SK-N-SH (cell line): ENCODE results near the gene CCNK. TPM values are rescaled to one million over a fixed set of nuclear protein-coding genes. Genes with fewer than 3 reads are reported as not detected.
A peak's percentile ranks its signal among the peaks of the same experiment; 100 is the strongest.

Source experiments
- CTCF ChIA-PET: fragments of 300-600, 350-600 bp; formaldehyde crosslinking; extraction: SDS; loops from one replicate; lab custom pipeline; 2021; lab: Yijun Ruan, JAX
- POLR2A ChIA-PET: fragments of 350-600 bp; sonication (Branson Sonifier 250); formaldehyde crosslinking; extraction: SDS; loops from one replicate; lab custom pipeline; 2020; ENCODE audit warnings: antibody characterized with exemption, inconsistent platforms; lab: Yijun Ruan, JAX
- DNase-seq: peaks from one replicate; pipeline ENCODE4 v3.0.0; 2012
- H2AFZ ChIP-seq: fragments of 200-600 bp; sonication (generic); 2 replicates; pipeline ENCODE4 v1.8.1; 2016; ENCODE audit warnings: antibody characterized with exemption, mild to moderate bottlenecking, low read depth
- H3F3A ChIP-seq: fragments of 200-600 bp; sonication (generic); replicated peaks from 2 replicates; pipeline ENCODE3; 2016; ENCODE audit warnings: antibody characterized with exemption, mild to moderate bottlenecking; ENCODE audit not compliant: insufficient read depth
- H3K27ac ChIP-seq, 2 experiments: fragments of 200-500 bp in 1 of 2; fragments of 200-600 bp in 1 of 2; sonication (Bioruptor generic) in 1 of 2; sonication (generic), shearing (Covaris generic) in 1 of 2; 2 replicates each; pipeline versions ENCODE4 v1.5.1 to v1.6.1; 2014 to 2016; ENCODE audit warnings: low read depth in 2 of 2, inconsistent platforms in 1 of 2, low read length in 1 of 2, mild to moderate bottlenecking in 1 of 2, mixed read lengths in 1 of 2
- H3K27me3 ChIP-seq: fragments of 200-600 bp; sonication (generic), shearing (Covaris generic); 2 replicates; pipeline ENCODE4 v1.6.1; 2016; ENCODE audit warnings: mixed run types; ENCODE audit not compliant: insufficient read depth
- H3K36me3 ChIP-seq, 2 experiments: fragments of 200-500 bp in 1 of 2; fragments of 200-600 bp in 1 of 2; sonication (Bioruptor generic) in 1 of 2; sonication (generic) in 1 of 2; replicated peaks in 1 of 2; 2 replicates each; pipeline versions ENCODE3 to v1.5.1; 2014 to 2016; ENCODE audit warnings: low read length in 1 of 2, mild to moderate bottlenecking in 1 of 2; ENCODE audit not compliant: insufficient read depth in 2 of 2, control insufficient read depth in 1 of 2
- H3K4me1 ChIP-seq, 2 experiments: fragments of 200-500 bp in 1 of 2; fragments of 200-600 bp in 1 of 2; sonication (Bioruptor generic) in 1 of 2; sonication (generic), shearing (Covaris generic) in 1 of 2; 2 replicates each; pipeline versions ENCODE4 v1.5.1 to v1.6.1; 2014 to 2016; ENCODE audit warnings: low read depth in 1 of 2, low read length in 1 of 2, mixed run types in 1 of 2; ENCODE audit not compliant: insufficient read depth in 2 of 2, control insufficient read depth in 1 of 2
- H3K4me2 ChIP-seq: fragments of 200-600 bp; sonication (generic), shearing (Covaris generic); 2 replicates; pipeline ENCODE4 v1.6.1; 2017; ENCODE audit warnings: mixed run types
- H3K4me3 ChIP-seq, 2 experiments: fragments of 200-500 bp in 1 of 2; fragments of 200-600 bp in 1 of 2; sonication (Bioruptor generic) in 1 of 2; sonication (generic), shearing (Covaris generic) in 1 of 2; 2 replicates each; pipeline versions ENCODE4 v1.5.1 to v1.8.1; 2014 to 2016; ENCODE audit warnings: low read depth in 2 of 2, inconsistent platforms in 1 of 2, low read length in 1 of 2, mild to moderate bottlenecking in 1 of 2, mixed read lengths in 1 of 2, moderate library complexity in 1 of 2
- H3K79me2 ChIP-seq: fragments of 200-600 bp; sonication (generic); 2 replicates; pipeline ENCODE4 v1.8.1; 2017; ENCODE audit warnings: mild to moderate bottlenecking; ENCODE audit not compliant: insufficient read depth
- H3K9ac ChIP-seq: fragments of 200-600 bp; sonication (generic); 2 replicates; pipeline ENCODE4 v1.6.1; 2017; ENCODE audit warnings: mixed run types
- H3K9me2 ChIP-seq: fragments of 200-600 bp; sonication (generic); 2 replicates; pipeline ENCODE4 v1.6.1; 2017; ENCODE audit warnings: mixed run types
- H3K9me3 ChIP-seq: fragments of 200-600 bp; sonication (generic); 2 replicates; pipeline ENCODE4 v1.6.1; 2017; ENCODE audit warnings: mixed run types, mild to moderate bottlenecking, moderate library complexity
- H4K20me1 ChIP-seq: fragments of 200-600 bp; sonication (generic); 2 replicates; pipeline ENCODE4 v1.6.1; 2017; ENCODE audit warnings: mild to moderate bottlenecking, mixed run types; ENCODE audit not compliant: insufficient read depth
- CHD2 ChIP-seq: fragments of 150-350 bp; IDR thresholded peaks from 2 replicates; pipeline ENCODE4 v1.6.1; 2018; ENCODE audit warnings: low read length; ENCODE audit not compliant: partially characterized antibody
- ELF1 ChIP-seq: IDR thresholded peaks from 2 replicates; pipeline ENCODE4 v1.4.0; 2012
- EP300 ChIP-seq, 2 experiments: IDR thresholded peaks; 2 replicates each; pipeline versions ENCODE4 v1.4.0 to v1.6.1; 2012; ENCODE audit warnings: borderline replicate concordance in 1 of 2, low read depth in 1 of 2, low read length in 1 of 2
- EZH2phosphoT487 ChIP-seq: fragments of 200-600 bp; sonication (generic); IDR thresholded peaks from 2 replicates; pipeline ENCODE4 v1.6.1; 2017; ENCODE audit warnings: low read depth, mixed run types, mild to moderate bottlenecking, antibody characterized with exemption, moderate library complexity, borderline replicate concordance
- FOSL2 ChIP-seq: IDR thresholded peaks from 2 replicates; pipeline ENCODE4 v1.4.0; 2012; ENCODE audit warnings: low read depth, mild to moderate bottlenecking, moderate library complexity, borderline replicate concordance
- FOXJ3 ChIP-seq: sonication (generic); formaldehyde crosslinking; IDR thresholded peaks from 2 replicates; pipeline ENCODE4 v1.5.1; 2020; ENCODE audit warnings: mild to moderate bottlenecking, missing genetic modification reagents
- FOXM1 ChIP-seq: IDR thresholded peaks from 2 replicates; pipeline ENCODE4 v1.4.0; 2012; ENCODE audit warnings: low read depth, mild to moderate bottlenecking
- GABPA ChIP-seq: IDR thresholded peaks from 2 replicates; pipeline ENCODE4 v1.4.0; 2012; ENCODE audit warnings: low read depth, mild to moderate bottlenecking
- GATA2 ChIP-seq: sonication (generic); formaldehyde crosslinking; IDR thresholded peaks from 2 replicates; pipeline ENCODE4 v1.5.0; 2020; ENCODE audit warnings: mild to moderate bottlenecking, missing genetic modification reagents
- JUND ChIP-seq: IDR thresholded peaks from 2 replicates; pipeline ENCODE4 v1.4.0; 2012
- MXI1 ChIP-seq: IDR thresholded peaks from 2 replicates; pipeline ENCODE4 v1.6.1; 2012; ENCODE audit warnings: mild to moderate bottlenecking, low read depth, low read length, improper control_type of control experiment
- NFIC ChIP-seq: IDR thresholded peaks from 2 replicates; pipeline ENCODE4 v1.4.0; 2012; ENCODE audit warnings: borderline replicate concordance
- NRF1 ChIP-seq: IDR thresholded peaks from 2 replicates; pipeline ENCODE4 v1.6.1; 2012; ENCODE audit warnings: low read depth, mild to moderate bottlenecking, low read length
- RAD21 ChIP-seq: IDR thresholded peaks from 2 replicates; pipeline ENCODE4 v1.6.1; 2012; ENCODE audit warnings: mild to moderate bottlenecking, low read length
- RCOR1 ChIP-seq: fragments of 150-350 bp; IDR thresholded peaks from 2 replicates; pipeline ENCODE4 v1.6.1; 2017; ENCODE audit warnings: antibody characterized with exemption, low read length
- RFX5 ChIP-seq: IDR thresholded peaks from 2 replicates; pipeline ENCODE4 v1.6.1; 2012; ENCODE audit warnings: mild to moderate bottlenecking, improper control_type of control experiment, low read length
- RXRA ChIP-seq: IDR thresholded peaks from 2 replicates; pipeline ENCODE4 v1.4.0; 2012; ENCODE audit warnings: low read depth, mild to moderate bottlenecking, borderline replicate concordance
- SIN3A ChIP-seq: IDR thresholded peaks from 2 replicates; pipeline ENCODE4 v1.6.1; 2012; ENCODE audit warnings: low read depth, mild to moderate bottlenecking, low read length, moderate library complexity, borderline replicate concordance
- SMC3 ChIP-seq: IDR thresholded peaks from 2 replicates; pipeline ENCODE4 v1.6.1; 2012; ENCODE audit warnings: low read depth, low read length, improper control_type of control experiment
- TAF1 ChIP-seq: IDR thresholded peaks from 2 replicates; pipeline ENCODE4 v1.6.1; 2012; ENCODE audit warnings: low read depth, mild to moderate bottlenecking, low read length, moderate library complexity, borderline replicate concordance
- TCF12 ChIP-seq: IDR thresholded peaks from 2 replicates; pipeline ENCODE4 v1.4.0; 2012
- TEAD4 ChIP-seq: IDR thresholded peaks from 2 replicates; pipeline ENCODE4 v1.4.0; 2012; ENCODE audit warnings: mild to moderate bottlenecking, borderline replicate concordance; ENCODE audit not compliant: insufficient read depth
- USF1 ChIP-seq: IDR thresholded peaks from 2 replicates; pipeline ENCODE4 v1.4.0; 2012; ENCODE audit warnings: low read depth, borderline replicate concordance
- USF2 ChIP-seq: fragments of 150-350 bp; IDR thresholded peaks from 2 replicates; pipeline ENCODE4 v1.6.1; 2017; ENCODE audit warnings: antibody characterized with exemption, low read length, low read depth, borderline replicate concordance
- YY1 ChIP-seq: IDR thresholded peaks from 2 replicates; pipeline ENCODE4 v1.4.0; 2012; ENCODE audit warnings: low read depth, mild to moderate bottlenecking
- WGBS: methylation state at CpG from one replicate; pipeline ENCODE4 v1.1.6; 2017; ENCODE audit warnings: low lambda C conversion rate; 5-methylcytosine and 5-hydroxymethylcytosine counted together
- polyA plus RNA-seq, 3 experiments: library from polyadenylated mRNA; depleted of rRNA; stranded (reverse); fragments of >200 nt; gene quantifications; 2 replicates each; pipeline ENCODE4 v1.2.3, GENCODE V29; 2012
- TF ChIP-seq, protein P1 (sequence below): IDR thresholded peaks from 2 replicates; pipeline ENCODE4; 2012
- TF ChIP-seq, protein P2 (sequence below): IDR thresholded peaks from 2 replicates; pipeline ENCODE4 v1.4.0; 2012; ENCODE audit warnings: low read depth
- TF ChIP-seq, protein P3 (sequence below): fragments of 200-600 bp; sonication (generic); IDR thresholded peaks from 2 replicates; pipeline ENCODE4 v1.6.1; 2017; ENCODE audit warnings: antibody characterized with exemption, mild to moderate bottlenecking, moderate library complexity

Gene CCNK
- polyA plus RNA-seq, 1 of the 3 experiments (the other 2 are of a cell fraction) = 14.6 TPM

- H3K79me2 ChIP-seq = peaks cover 89% of the 10 kb centered on the region
- no peaks in the 10 kb centered on the region for H3K9me3 ChIP-seq
- peaks cover 34 to 66% of the 10 kb centered on the region in 2 experiments; a peak in 3 of 4 replicates for H3K4me1 ChIP-seq
- no peak overlapping the region for H2AFZ ChIP-seq
- DNase-seq = no peak
- ChIA-PET CTCF (interaction anchor here (0.9 to 2.5 kb wide), 5 partner anchors 13 to 91 kb away, joined by 3 to 5 read pairs (median 4); no protein-coding TSS in a partner anchor), POLR2A (interaction anchor here (1.3 kb wide), 1 partner anchor 39 kb away, joined by 4 read pairs; no protein-coding TSS in a partner anchor)
- H3K27ac ChIP-seq = peak overlapping the region; percentile 62 to 67
- 60% methylated on average over 2 of the region's 6 CpGs for WGBS
- H3K4me3 ChIP-seq = no peak overlapping the region
- peak overlapping the region; percentile 69 for H3K4me2 ChIP-seq
- H3K9me2 ChIP-seq = no peaks in the 10 kb centered on the region
- peaks cover 13% of the 10 kb centered on the region; the same call in 1 of the 2 replicates for H4K20me1 ChIP-seq
- peak overlapping the region; percentile 51; the same call in 1 of the 2 replicates for H3K9ac ChIP-seq
- H3K36me3 ChIP-seq = no peaks in the 10 kb centered on the region
- H3K27me3 ChIP-seq = no peaks in the 10 kb centered on the region
- H3F3A ChIP-seq = peaks cover 4% of the 10 kb centered on the region
- peak; percentile 57 for TF ChIP-seq TCF12
- no peak for TF ChIP-seq FOXM1
- TF ChIP-seq NFIC = 0 out of 2 replicates have a peak, but pooled peaks have one; percentile 22
- TF ChIP-seq MXI1 = no peak
- no peak for TF ChIP-seq YY1
- no peak for TF ChIP-seq SMC3
- no peak for TF ChIP-seq USF1
- peak in 1 of 2 experiments; percentile 37; a peak in 1 of 4 replicates for TF ChIP-seq EP300 (IDR thresholded peaks at IDR 0.05; ENCODE audit: borderline replicate concordance in 1 of 2, low read depth in 1 of 2, low read length in 1 of 2)
- TF ChIP-seq GABPA = no peak
- no peak for TF ChIP-seq RAD21
- no peak for TF ChIP-seq SIN3A
- TF ChIP-seq USF2 = no peak
- TF ChIP-seq CHD2 = no peak
- TF ChIP-seq FOXJ3 = no peak
- TF ChIP-seq, protein P1, sequence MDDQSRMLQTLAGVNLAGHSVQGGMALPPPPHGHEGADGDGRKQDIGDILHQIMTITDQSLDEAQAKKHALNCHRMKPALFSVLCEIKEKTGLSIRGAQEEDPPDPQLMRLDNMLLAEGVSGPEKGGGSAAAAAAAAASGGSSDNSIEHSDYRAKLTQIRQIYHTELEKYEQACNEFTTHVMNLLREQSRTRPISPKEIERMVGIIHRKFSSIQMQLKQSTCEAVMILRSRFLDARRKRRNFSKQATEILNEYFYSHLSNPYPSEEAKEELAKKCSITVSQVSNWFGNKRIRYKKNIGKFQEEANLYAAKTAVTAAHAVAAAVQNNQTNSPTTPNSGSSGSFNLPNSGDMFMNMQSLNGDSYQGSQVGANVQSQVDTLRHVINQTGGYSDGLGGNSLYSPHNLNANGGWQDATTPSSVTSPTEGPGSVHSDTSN = no peak
- no peak for TF ChIP-seq NRF1
- TF ChIP-seq, protein P2, sequence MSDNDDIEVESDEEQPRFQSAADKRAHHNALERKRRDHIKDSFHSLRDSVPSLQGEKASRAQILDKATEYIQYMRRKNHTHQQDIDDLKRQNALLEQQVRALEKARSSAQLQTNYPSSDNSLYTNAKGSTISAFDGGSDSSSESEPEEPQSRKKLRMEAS = 0 out of 2 replicates have a peak, but pooled peaks have one; percentile 34
- TF ChIP-seq, protein P3, sequence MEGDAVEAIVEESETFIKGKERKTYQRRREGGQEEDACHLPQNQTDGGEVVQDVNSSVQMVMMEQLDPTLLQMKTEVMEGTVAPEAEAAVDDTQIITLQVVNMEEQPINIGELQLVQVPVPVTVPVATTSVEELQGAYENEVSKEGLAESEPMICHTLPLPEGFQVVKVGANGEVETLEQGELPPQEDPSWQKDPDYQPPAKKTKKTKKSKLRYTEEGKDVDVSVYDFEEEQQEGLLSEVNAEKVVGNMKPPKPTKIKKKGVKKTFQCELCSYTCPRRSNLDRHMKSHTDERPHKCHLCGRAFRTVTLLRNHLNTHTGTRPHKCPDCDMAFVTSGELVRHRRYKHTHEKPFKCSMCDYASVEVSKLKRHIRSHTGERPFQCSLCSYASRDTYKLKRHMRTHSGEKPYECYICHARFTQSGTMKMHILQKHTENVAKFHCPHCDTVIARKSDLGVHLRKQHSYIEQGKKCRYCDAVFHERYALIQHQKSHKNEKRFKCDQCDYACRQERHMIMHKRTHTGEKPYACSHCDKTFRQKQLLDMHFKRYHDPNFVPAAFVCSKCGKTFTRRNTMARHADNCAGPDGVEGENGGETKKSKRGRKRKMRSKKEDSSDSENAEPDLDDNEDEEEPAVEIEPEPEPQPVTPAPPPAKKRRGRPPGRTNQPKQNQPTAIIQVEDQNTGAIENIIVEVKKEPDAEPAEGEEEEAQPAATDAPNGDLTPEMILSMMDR = no peak
- TF ChIP-seq TAF1 = no peak; the same call in 1 of the 2 replicates
- TF ChIP-seq EZH2phosphoT487 = no peak
- TF ChIP-seq FOSL2 = peak; percentile 92
- no peak for TF ChIP-seq RCOR1
- peak; percentile 92; the same call in 1 of the 2 replicates for TF ChIP-seq JUND
- TF ChIP-seq ELF1 = no peak
- peak; percentile 87; the same call in 1 of the 2 replicates for TF ChIP-seq RXRA
- TF ChIP-seq RFX5 = no peak
- peak; percentile 84 for TF ChIP-seq TEAD4
- TF ChIP-seq GATA2 (CRISPR knock-in tag) = no peak
These were observed 56.2 kb downstream of the CCNK start for GRCh38 chr14:99537399-99537798.
